HepG2 (cell line): ENCODE results near the gene WDHD1. TPM values are rescaled to one million over a fixed set of nuclear protein-coding genes. Genes with fewer than 3 reads are reported as not detected.

Source experiments
- ARID5B ChIP-seq: IDR thresholded peaks from 2 replicates; pipeline ENCODE4 v1.4.0; 2020; ENCODE audit warnings: mild to moderate bottlenecking, missing genetic modification reagents
- CCDC6 ChIP-seq: sonication (generic); formaldehyde crosslinking; IDR thresholded peaks from 2 replicates; pipeline ENCODE4 v1.8.1; 2022; ENCODE audit warnings: mild to moderate bottlenecking, missing genetic modification reagents, moderate library complexity
- CTCF ChIP-seq: sonication (generic); formaldehyde crosslinking; IDR thresholded peaks from 2 replicates; pipeline ENCODE4 v1.5.0; 2020; ENCODE audit warnings: mild to moderate bottlenecking, missing genetic modification reagents, moderate library complexity
- FOXK1 ChIP-seq: sonication (generic); formaldehyde crosslinking; IDR thresholded peaks from 2 replicates; pipeline ENCODE4 v1.4.0; 2020; ENCODE audit warnings: low read depth, missing genetic modification reagents, borderline replicate concordance
- MNT ChIP-seq: fragments of 450-650 bp; IDR thresholded peaks from 2 replicates; pipeline ENCODE4 v1.6.1; 2016
- MXD3 ChIP-seq: IDR thresholded peaks from 2 replicates; pipeline ENCODE4 v1.6.1; 2016; ENCODE audit warnings: mild to moderate bottlenecking, missing biosample characterization, missing genetic modification reagents
- MYC ChIP-seq: sonication (generic); formaldehyde crosslinking; IDR thresholded peaks from 2 replicates; pipeline ENCODE4 v1.9.0; 2021; ENCODE audit warnings: missing genetic modification reagents, borderline replicate concordance
- MYPOP ChIP-seq: sonication (generic); formaldehyde crosslinking; IDR thresholded peaks from 2 replicates; pipeline ENCODE4 v1.8.1; 2023; ENCODE audit warnings: mild to moderate bottlenecking, moderate library complexity, missing genetic modification reagents
- NAIF1 ChIP-seq: sonication (generic); formaldehyde crosslinking; IDR thresholded peaks from 2 replicates; pipeline ENCODE4 v1.5.0; 2020; ENCODE audit warnings: mild to moderate bottlenecking, missing genetic modification reagents, borderline replicate concordance
- NR0B2 ChIP-seq: sonication (generic); formaldehyde crosslinking; IDR thresholded peaks from 2 replicates; pipeline ENCODE4 v1.4.0; 2020; ENCODE audit warnings: mild to moderate bottlenecking, missing genetic modification reagents
- RAD51 ChIP-seq: fragments of 450-650 bp; IDR thresholded peaks from 2 replicates; pipeline ENCODE4 v1.6.1; 2016; ENCODE audit warnings: borderline replicate concordance
- SSRP1 ChIP-seq: IDR thresholded peaks from 2 replicates; pipeline ENCODE4 v1.6.1; 2016; ENCODE audit warnings: control low read depth
- WIZ ChIP-seq: sonication (generic); formaldehyde crosslinking; IDR thresholded peaks from 2 replicates; pipeline ENCODE4 v1.5.1; 2020; ENCODE audit warnings: mild to moderate bottlenecking, missing genetic modification reagents
- XRCC5 ChIP-seq: fragments of 200-400 bp; formaldehyde crosslinking; optimal IDR thresholded peaks from 2 replicates; pipeline ENCODE3; 2017; ENCODE audit warnings: mild to moderate bottlenecking, low read length
- ZFP37 ChIP-seq: sonication (generic); formaldehyde crosslinking; IDR thresholded peaks from 2 replicates; pipeline ENCODE4 v1.4.0; 2020; ENCODE audit warnings: missing genetic modification reagents, borderline replicate concordance
- ZKSCAN1 ChIP-seq: fragments of 150-350 bp; IDR thresholded peaks from 2 replicates; pipeline ENCODE4 v1.6.1; 2014; ENCODE audit warnings: low read length
- ZNF263 ChIP-seq: sonication (generic); formaldehyde crosslinking; IDR thresholded peaks from 2 replicates; pipeline ENCODE4 v1.4.0; 2020; ENCODE audit warnings: missing genetic modification reagents
- ZNF362 ChIP-seq: sonication (generic); formaldehyde crosslinking; IDR thresholded peaks from 2 replicates; pipeline ENCODE4 v1.4.0; 2020; ENCODE audit warnings: missing genetic modification reagents, mild to moderate bottlenecking, borderline replicate concordance
- polyA plus RNA-seq, 8 experiments: library from polyadenylated mRNA; depleted of rRNA in 3 of 8; stranded (reverse) in 7 of 8; unstranded in 1 of 8; fragments of >200 nt; fragmentation: Illumina TruSeq in 4 of 8; extraction: Trizol in 4 of 8; gene quantifications; 2 replicates each; pipeline versions ENCODE4 v1.2.1 to v1.2.3, GENCODE V29; 2011 to 2016; ENCODE audit warnings: low read depth in 4 of 8, missing spikeins in 1 of 8, mixed read lengths in 1 of 8; ENCODE audit not compliant: insufficient read depth in 1 of 8
- total RNA-seq, 5 experiments: library from RNA; depleted of rRNA; stranded (reverse); fragments of >200 nt; fragmentation: Illumina TruSeq; extraction: Trizol; gene quantifications; 2 replicates each; pipeline ENCODE4 v1.2.3, GENCODE V29; 2016; ENCODE audit warnings: low read depth in 1 of 5

The WDHD1 gene
- total and polyA plus RNA-seq, 2 of the 13 experiments (the other 11 are each of a cell fraction or from before 2014, with no cell fraction given): 5.5 to 27.5 TPM

GRCh38 chr14:55026793-55027561 is at the start of gene WDHD1, which contains the start of gene SOCS4 (continued):
- TF ChIP-seq ARID5B: peak; percentile 67
- TF ChIP-seq MNT: peak; percentile 78
- TF ChIP-seq ZNF362 (CRISPR knock-in tag): 0 out of 2 replicates have a peak, but pooled peaks have one; percentile 41
- no peak for TF ChIP-seq RAD51
- no peak for TF ChIP-seq SSRP1 (CRISPR knock-in tag)
- peak; percentile 75 for TF ChIP-seq XRCC5
- peak; percentile 94 for TF ChIP-seq CCDC6 (CRISPR knock-in tag)
- no peak for TF ChIP-seq ZKSCAN1
- no peak for TF ChIP-seq ZFP37 (CRISPR knock-in tag)
- TF ChIP-seq MYPOP (CRISPR knock-in tag): peak; percentile 60; the same call in 1 of the 2 replicates
- peak; percentile 65 for TF ChIP-seq CTCF (CRISPR knock-in tag)
- peak; percentile 85; the same call in 1 of the 2 replicates for TF ChIP-seq FOXK1 (CRISPR knock-in tag)
- no peak for TF ChIP-seq NR0B2 (CRISPR knock-in tag)
- peak; percentile 94 for TF ChIP-seq MYC (CRISPR knock-in tag)
- peak; percentile 67; the same call in 1 of the 2 replicates for TF ChIP-seq MXD3 (CRISPR knock-in tag)
- 0 out of 2 replicates have a peak, but pooled peaks have one; percentile 29 for TF ChIP-seq WIZ (CRISPR knock-in tag)
- no peak for TF ChIP-seq NAIF1 (CRISPR knock-in tag)
- peak; percentile 52; the same call in 1 of the 2 replicates for TF ChIP-seq ZNF263
